Liver (tissue), 9 donors: ENCODE data around the gene CIBAR2. TPM values are rescaled to one million over a fixed set of nuclear protein-coding genes. Genes with fewer than 3 reads are reported as not detected.

Experiments
- DNase-seq: peaks from one replicate; pipeline ENCODE4 v3.0.0-alpha.2; 2017; ENCODE audit warnings: low spot score
- H3K27ac ChIP-seq, 2 donors: one replicate each; pipeline ENCODE4 v1.7.0; 2013; ENCODE audit warnings: inconsistent platforms in 2 of 2, low read length in 2 of 2, control low read depth in 1 of 2, low read depth in 1 of 2, mild to moderate bottlenecking in 1 of 2
- H3K27me3 ChIP-seq, 4 donors: one replicate each; pipeline versions ENCODE4 v1.6.1 to v1.7.0; 2013; ENCODE audit warnings: low read length in 3 of 4, inconsistent platforms in 1 of 4, mild to moderate bottlenecking in 1 of 4, moderate library complexity in 1 of 4; ENCODE audit not compliant: control insufficient read depth in 4 of 4, insufficient read depth in 4 of 4
- H3K36me3 ChIP-seq, 4 donors: one replicate each; pipeline versions ENCODE4 v1.6.1 to v1.7.0; 2013; ENCODE audit warnings: low read length in 3 of 4, mild to moderate bottlenecking in 3 of 4, low read depth in 1 of 4, moderate library complexity in 1 of 4; ENCODE audit not compliant: control insufficient read depth in 4 of 4, insufficient read depth in 3 of 4
- H3K4me1 ChIP-seq, 4 donors: one replicate each; pipeline versions ENCODE4 v1.6.1 to v1.7.0; 2013; ENCODE audit warnings: low read length in 3 of 4, mild to moderate bottlenecking in 3 of 4, moderate library complexity in 1 of 4; ENCODE audit not compliant: control insufficient read depth in 4 of 4, insufficient read depth in 4 of 4
- H3K4me3 ChIP-seq, 3 donors: one replicate each; pipeline versions ENCODE4 v1.6.1 to v1.7.0; 2013; ENCODE audit warnings: low read length in 3 of 3, control low read depth in 1 of 3, low read depth in 1 of 3, mild to moderate bottlenecking in 1 of 3
- H3K9ac ChIP-seq, 2 donors: one replicate each; pipeline ENCODE4 v1.7.0; 2013; ENCODE audit warnings: low read length in 2 of 2, mild to moderate bottlenecking in 2 of 2, moderate library complexity in 2 of 2, control low read depth in 1 of 2, low read depth in 1 of 2
- H3K9me3 ChIP-seq, 4 donors: one replicate each; pipeline versions ENCODE4 v1.6.1 to v1.7.0; 2013; ENCODE audit warnings: low read length in 3 of 4; ENCODE audit not compliant: control insufficient read depth in 4 of 4
- ATF3 ChIP-seq: IDR thresholded peaks from 2 replicates; pipeline ENCODE4 v1.6.1; 2016; ENCODE audit warnings: antibody characterized with exemption
- EGR1 ChIP-seq, 2 donors: IDR thresholded peaks; 2 replicates each; pipeline ENCODE4 v1.6.1; 2016 to 2018; ENCODE audit warnings: antibody characterized with exemption in 2 of 2, low read depth in 2 of 2
- FOXA1 ChIP-seq: IDR thresholded peaks from 2 replicates; pipeline ENCODE4 v1.6.1; 2016; ENCODE audit warnings: antibody characterized with exemption
- FOXA2 ChIP-seq: IDR thresholded peaks from 2 replicates; pipeline ENCODE4 v1.6.1; 2016; ENCODE audit warnings: antibody characterized with exemption
- GABPA ChIP-seq, 2 donors: IDR thresholded peaks in 1 of 2; conservative IDR thresholded peaks in 1 of 2; 2 replicates each; pipeline ENCODE4 v1.6.1; 2016; ENCODE audit warnings: antibody characterized with exemption in 2 of 2, mild to moderate bottlenecking in 1 of 2, moderate library complexity in 1 of 2
- HNF4A ChIP-seq, 2 donors: conservative IDR thresholded peaks; 2 replicates each; pipeline ENCODE4 v1.6.1; 2016; ENCODE audit warnings: antibody characterized with exemption in 2 of 2, mild to moderate bottlenecking in 2 of 2
- HNF4G ChIP-seq: IDR thresholded peaks from 2 replicates; pipeline ENCODE4 v1.6.1; 2016; ENCODE audit warnings: antibody characterized with exemption
- JUND ChIP-seq, 2 donors: IDR thresholded peaks; 2 replicates each; pipeline ENCODE4 v1.6.1; 2016; ENCODE audit warnings: antibody characterized with exemption in 2 of 2
- NR2F2 ChIP-seq: IDR thresholded peaks from 2 replicates; pipeline ENCODE4 v1.6.1; 2016; ENCODE audit warnings: antibody characterized with exemption
- RXRA ChIP-seq, 2 donors: IDR thresholded peaks; 2 replicates each; pipeline ENCODE4 v1.6.1; 2017 to 2018; ENCODE audit warnings: antibody characterized with exemption in 2 of 2, mild to moderate bottlenecking in 1 of 2
- SP1 ChIP-seq: IDR thresholded peaks from 2 replicates; pipeline ENCODE4 v1.6.1; 2018; ENCODE audit warnings: antibody characterized with exemption, mild to moderate bottlenecking
- TAF1 ChIP-seq: conservative IDR thresholded peaks from 2 replicates; pipeline ENCODE4 v1.6.1; 2016; ENCODE audit warnings: antibody characterized with exemption, mild to moderate bottlenecking
- YY1 ChIP-seq: IDR thresholded peaks from 2 replicates; pipeline ENCODE4 v1.6.1; 2016; ENCODE audit warnings: antibody characterized with exemption, mild to moderate bottlenecking
- ZBTB33 ChIP-seq: IDR thresholded peaks from 2 replicates; pipeline ENCODE4 v1.6.1; 2016; ENCODE audit warnings: antibody characterized with exemption
- WGBS: extraction: QIAGEN DNeasy Blood & Tissue Kit; methylation state at CpG from one replicate; pipeline ENCODE4 v1.1.7; 2013; 5-methylcytosine and 5-hydroxymethylcytosine counted together
- polyA plus RNA-seq, 2 donors: library from polyadenylated mRNA; stranded (reverse) in 1 of 2; unstranded in 1 of 2; fragments of 200-250 nt in 1 of 2; fragments of >200 nt in 1 of 2; fragmentation: Nextera tagmentation in 1 of 2; extraction: Ambion mirVana in 1 of 2; gene quantifications; one replicate each; pipeline versions ENCODE4 v1.2.1 to v1.2.3, GENCODE V29; 2013 to 2015
- total RNA-seq, 2 donors: library from RNA; depleted of rRNA; stranded (reverse); fragments of >200 nt; gene quantifications; one replicate each; pipeline ENCODE4 v1.2.3, GENCODE V29; 2014
- TF ChIP-seq, protein P1 (sequence below): IDR thresholded peaks from 2 replicates; pipeline ENCODE4 v1.6.1; 2016; ENCODE audit warnings: antibody characterized with exemption
- TF ChIP-seq, protein P2 (sequence below): IDR thresholded peaks from 2 replicates; pipeline ENCODE4 v1.6.1; 2016; ENCODE audit warnings: antibody characterized with exemption, mild to moderate bottlenecking
- TF ChIP-seq, protein P3 (sequence below): fragments of 150-350 bp; IDR thresholded peaks from 2 replicates; pipeline ENCODE4 v1.5.1; 2017; ENCODE audit warnings: improper control_type of control experiment, low read depth, low read length; ENCODE audit not compliant: missing input control
- donor health status: healthy.
- donor health status: healthy.
- donor health status: healthy.
- donor health status: healthy.
- donor health status: healthy.

Gene CIBAR2
- total and polyA plus RNA-seq, 4 donors, result not detected

DNA sequence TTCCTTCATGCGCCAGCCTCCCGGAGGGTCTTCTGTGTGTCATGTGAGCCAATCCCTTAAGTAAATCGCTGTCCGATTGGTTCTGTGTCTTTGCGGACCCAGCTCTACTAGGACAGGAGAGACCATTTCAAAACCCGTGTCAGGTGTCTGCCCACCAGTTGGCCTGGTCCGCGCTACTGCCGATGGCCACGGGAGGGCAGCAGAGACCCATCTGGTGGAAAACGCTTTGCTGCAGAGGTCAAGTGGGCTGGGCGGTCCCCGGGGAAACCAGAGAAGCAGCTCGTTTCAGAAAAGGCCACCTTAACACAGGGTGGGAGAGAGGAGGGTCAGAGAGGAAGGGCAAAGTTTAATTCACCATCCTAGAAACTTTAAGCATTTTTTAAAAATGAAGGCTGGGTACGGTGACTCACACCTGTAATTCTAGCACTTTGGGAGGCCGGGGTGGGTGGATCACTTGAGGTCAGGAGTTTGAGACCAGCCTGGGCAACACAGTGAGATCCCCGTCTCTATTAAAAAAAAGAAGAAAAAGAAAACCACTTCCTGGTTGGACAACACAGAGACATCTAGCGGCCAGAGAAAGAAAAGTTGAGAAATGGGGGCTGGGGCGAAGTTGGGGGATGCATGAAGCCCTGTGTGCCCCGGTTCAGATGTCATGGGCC lies 2.8 kb upstream of the CIBAR2 start (continued):
- no peak for TF ChIP-seq ZBTB33
- no peak for TF ChIP-seq HNF4G

- no peak for TF ChIP-seq TAF1
- no peak for TF ChIP-seq FOXA2
- no peak for TF ChIP-seq RXRA (IDR thresholded peaks at IDR 0.05)
- TF ChIP-seq GABPA (IDR thresholded peaks at IDR 0.05 in 1 of 2, conservative IDR thresholded peaks at IDR 0.05 in 1 of 2), result no peak
- no peak for TF ChIP-seq HNF4A (conservative IDR thresholded peaks at IDR 0.05)
- TF ChIP-seq JUND (IDR thresholded peaks at IDR 0.05), result no peak
- no peak for TF ChIP-seq FOXA1
- TF ChIP-seq, protein P1, sequence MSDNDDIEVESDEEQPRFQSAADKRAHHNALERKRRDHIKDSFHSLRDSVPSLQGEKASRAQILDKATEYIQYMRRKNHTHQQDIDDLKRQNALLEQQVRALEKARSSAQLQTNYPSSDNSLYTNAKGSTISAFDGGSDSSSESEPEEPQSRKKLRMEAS, result no peak
- no peak for TF ChIP-seq ZBTB33
- no peak for TF ChIP-seq EGR1 (IDR thresholded peaks at IDR 0.05; ENCODE audit: low read depth in 2 of 2)
- TF ChIP-seq, protein P2, sequence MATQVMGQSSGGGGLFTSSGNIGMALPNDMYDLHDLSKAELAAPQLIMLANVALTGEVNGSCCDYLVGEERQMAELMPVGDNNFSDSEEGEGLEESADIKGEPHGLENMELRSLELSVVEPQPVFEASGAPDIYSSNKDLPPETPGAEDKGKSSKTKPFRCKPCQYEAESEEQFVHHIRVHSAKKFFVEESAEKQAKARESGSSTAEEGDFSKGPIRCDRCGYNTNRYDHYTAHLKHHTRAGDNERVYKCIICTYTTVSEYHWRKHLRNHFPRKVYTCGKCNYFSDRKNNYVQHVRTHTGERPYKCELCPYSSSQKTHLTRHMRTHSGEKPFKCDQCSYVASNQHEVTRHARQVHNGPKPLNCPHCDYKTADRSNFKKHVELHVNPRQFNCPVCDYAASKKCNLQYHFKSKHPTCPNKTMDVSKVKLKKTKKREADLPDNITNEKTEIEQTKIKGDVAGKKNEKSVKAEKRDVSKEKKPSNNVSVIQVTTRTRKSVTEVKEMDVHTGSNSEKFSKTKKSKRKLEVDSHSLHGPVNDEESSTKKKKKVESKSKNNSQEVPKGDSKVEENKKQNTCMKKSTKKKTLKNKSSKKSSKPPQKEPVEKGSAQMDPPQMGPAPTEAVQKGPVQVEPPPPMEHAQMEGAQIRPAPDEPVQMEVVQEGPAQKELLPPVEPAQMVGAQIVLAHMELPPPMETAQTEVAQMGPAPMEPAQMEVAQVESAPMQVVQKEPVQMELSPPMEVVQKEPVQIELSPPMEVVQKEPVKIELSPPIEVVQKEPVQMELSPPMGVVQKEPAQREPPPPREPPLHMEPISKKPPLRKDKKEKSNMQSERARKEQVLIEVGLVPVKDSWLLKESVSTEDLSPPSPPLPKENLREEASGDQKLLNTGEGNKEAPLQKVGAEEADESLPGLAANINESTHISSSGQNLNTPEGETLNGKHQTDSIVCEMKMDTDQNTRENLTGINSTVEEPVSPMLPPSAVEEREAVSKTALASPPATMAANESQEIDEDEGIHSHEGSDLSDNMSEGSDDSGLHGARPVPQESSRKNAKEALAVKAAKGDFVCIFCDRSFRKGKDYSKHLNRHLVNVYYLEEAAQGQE, result no peak
- TF ChIP-seq ATF3, result no peak
- no peak for TF ChIP-seq HNF4G
- no peak for TF ChIP-seq NR2F2
- TF ChIP-seq YY1, result no peak
- no peak for TF ChIP-seq SP1
- TF ChIP-seq, protein P3, sequence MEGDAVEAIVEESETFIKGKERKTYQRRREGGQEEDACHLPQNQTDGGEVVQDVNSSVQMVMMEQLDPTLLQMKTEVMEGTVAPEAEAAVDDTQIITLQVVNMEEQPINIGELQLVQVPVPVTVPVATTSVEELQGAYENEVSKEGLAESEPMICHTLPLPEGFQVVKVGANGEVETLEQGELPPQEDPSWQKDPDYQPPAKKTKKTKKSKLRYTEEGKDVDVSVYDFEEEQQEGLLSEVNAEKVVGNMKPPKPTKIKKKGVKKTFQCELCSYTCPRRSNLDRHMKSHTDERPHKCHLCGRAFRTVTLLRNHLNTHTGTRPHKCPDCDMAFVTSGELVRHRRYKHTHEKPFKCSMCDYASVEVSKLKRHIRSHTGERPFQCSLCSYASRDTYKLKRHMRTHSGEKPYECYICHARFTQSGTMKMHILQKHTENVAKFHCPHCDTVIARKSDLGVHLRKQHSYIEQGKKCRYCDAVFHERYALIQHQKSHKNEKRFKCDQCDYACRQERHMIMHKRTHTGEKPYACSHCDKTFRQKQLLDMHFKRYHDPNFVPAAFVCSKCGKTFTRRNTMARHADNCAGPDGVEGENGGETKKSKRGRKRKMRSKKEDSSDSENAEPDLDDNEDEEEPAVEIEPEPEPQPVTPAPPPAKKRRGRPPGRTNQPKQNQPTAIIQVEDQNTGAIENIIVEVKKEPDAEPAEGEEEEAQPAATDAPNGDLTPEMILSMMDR, result no peak
- WGBS, result 74% methylated on average over 14 of the region's 14 CpGs
- Histone ChIP-seq H3K9me3 (no peaks in the 10 kb centered on the region), H3K4me3 (no peak overlapping the region), H3K9ac (no peak overlapping the region), H3K4me1 (peaks cover 0 to 7% (median 6%) of the 10 kb centered on the region in 4 donors), H3K27me3 (no peaks in the 10 kb centered on the region), H3K36me3 (no peaks in the 10 kb centered on the region), H3K27ac (no peak overlapping the region)
- DNase-seq, result no peak
These were observed 1.6 kb upstream of the CIBAR2 start for GRCh38 chr16:85113913-85114312.
